PFSK-1 (cell line): Measurements from ENCODE around the gene NOTUM.

Source experiments
- FOXP2 ChIP-seq: optimal IDR thresholded peaks from 2 replicates; pipeline ENCODE3; 2011; ENCODE audit warnings: borderline replicate concordance, control low read depth, inconsistent platforms; ENCODE audit not compliant: insufficient read depth; ENCODE audit errors: extremely low read length, extremely low read depth
- SIN3A ChIP-seq: IDR thresholded peaks from 2 replicates; pipeline ENCODE4 v1.6.1; 2012; ENCODE audit warnings: mild to moderate bottlenecking, low read length, moderate library complexity, borderline replicate concordance; ENCODE audit not compliant: insufficient read depth
- TAF1 ChIP-seq: IDR thresholded peaks from 2 replicates; pipeline ENCODE4 v1.6.1; 2012; ENCODE audit warnings: low read length, control low read depth, borderline replicate concordance; ENCODE audit not compliant: insufficient read depth
- TF ChIP-seq, protein P1 (sequence below), 2 experiments: IDR thresholded peaks; 2 replicates each; pipeline versions ENCODE4 v1.6.1 to v1.8.0; 2011 to 2012; ENCODE audit warnings: low read depth in 2 of 2, low read length in 2 of 2, control low read depth in 1 of 2, inconsistent platforms in 1 of 2, mild to moderate bottlenecking in 1 of 2, moderate library complexity in 1 of 2; ENCODE audit not compliant: insufficient read depth in 1 of 2

DNA sequence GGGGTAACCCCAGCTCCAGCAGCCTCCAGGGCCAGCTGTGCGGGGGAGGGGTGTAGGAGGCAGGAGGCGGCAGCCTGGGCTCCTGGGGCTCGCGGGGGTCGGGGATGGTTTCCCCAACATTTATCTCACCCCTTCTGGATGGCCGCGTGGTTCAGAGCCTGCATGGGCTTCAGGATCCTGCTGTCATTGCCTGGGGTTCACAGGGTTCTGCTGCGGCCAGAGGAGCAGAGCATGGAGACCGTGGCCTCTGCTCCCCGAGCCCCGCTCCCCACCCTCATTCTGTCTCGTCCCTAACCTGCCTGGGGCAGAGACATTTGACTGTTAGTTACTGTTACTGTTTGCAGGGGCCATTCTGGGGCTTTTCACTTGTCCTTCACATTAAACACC is 18.8 kb downstream of the NOTUM start:
- TF ChIP-seq, protein P1, sequence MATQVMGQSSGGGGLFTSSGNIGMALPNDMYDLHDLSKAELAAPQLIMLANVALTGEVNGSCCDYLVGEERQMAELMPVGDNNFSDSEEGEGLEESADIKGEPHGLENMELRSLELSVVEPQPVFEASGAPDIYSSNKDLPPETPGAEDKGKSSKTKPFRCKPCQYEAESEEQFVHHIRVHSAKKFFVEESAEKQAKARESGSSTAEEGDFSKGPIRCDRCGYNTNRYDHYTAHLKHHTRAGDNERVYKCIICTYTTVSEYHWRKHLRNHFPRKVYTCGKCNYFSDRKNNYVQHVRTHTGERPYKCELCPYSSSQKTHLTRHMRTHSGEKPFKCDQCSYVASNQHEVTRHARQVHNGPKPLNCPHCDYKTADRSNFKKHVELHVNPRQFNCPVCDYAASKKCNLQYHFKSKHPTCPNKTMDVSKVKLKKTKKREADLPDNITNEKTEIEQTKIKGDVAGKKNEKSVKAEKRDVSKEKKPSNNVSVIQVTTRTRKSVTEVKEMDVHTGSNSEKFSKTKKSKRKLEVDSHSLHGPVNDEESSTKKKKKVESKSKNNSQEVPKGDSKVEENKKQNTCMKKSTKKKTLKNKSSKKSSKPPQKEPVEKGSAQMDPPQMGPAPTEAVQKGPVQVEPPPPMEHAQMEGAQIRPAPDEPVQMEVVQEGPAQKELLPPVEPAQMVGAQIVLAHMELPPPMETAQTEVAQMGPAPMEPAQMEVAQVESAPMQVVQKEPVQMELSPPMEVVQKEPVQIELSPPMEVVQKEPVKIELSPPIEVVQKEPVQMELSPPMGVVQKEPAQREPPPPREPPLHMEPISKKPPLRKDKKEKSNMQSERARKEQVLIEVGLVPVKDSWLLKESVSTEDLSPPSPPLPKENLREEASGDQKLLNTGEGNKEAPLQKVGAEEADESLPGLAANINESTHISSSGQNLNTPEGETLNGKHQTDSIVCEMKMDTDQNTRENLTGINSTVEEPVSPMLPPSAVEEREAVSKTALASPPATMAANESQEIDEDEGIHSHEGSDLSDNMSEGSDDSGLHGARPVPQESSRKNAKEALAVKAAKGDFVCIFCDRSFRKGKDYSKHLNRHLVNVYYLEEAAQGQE (IDR thresholded peaks at IDR 0.05; ENCODE audit: insufficient read depth in 1 of 2, low read depth in 2 of 2, low read length in 2 of 2) = no peak
- TF ChIP-seq TAF1 (no peak), FOXP2 (no peak), SIN3A (no peak)
